ENCODE measurements around the gene FUT2. TPM values are rescaled to one million over a fixed set of nuclear protein-coding genes. Genes with fewer than 3 reads are reported as not detected.
A peak's percentile ranks its signal among the peaks of the same experiment; 100 is the strongest.
"Not testable (repeated sequence)": the region's sequence is repeated elsewhere in the genome, so short reads cannot be mapped to it uniquely, and the experiment has no call there.

Gene FUT2
- not detected in 2 replicates for total RNA-seq

DNA sequence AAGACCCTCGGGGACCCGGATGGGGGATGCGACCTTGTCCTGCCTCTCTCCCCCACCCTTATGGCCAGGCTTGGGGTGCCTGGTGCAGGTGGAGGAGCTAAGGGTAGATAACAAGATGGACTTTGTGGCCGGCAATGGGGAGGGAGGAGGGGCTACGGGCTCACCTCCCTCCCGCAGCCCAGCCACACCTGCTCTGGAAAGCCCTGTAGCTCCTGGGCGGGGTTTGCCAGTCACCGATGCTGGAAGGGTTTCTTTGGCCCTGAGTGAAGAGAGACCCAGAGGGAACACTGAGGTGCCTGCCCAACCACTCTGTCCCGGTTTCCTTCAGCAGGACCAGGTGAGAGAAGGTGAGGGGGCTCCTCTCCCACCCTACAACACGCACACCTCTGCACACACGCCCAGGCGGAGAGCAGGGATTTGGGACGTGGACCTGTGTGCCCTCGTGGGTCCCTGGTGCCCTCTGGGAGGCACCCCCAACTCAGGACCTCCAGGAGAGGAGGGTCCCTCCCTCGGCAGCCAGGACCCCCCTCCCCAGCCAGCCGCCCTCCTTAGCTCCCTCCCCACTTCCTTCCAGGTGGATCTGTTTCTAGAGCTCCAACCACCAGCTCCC, at the start of gene FUT2:
FUT2 (plus strand) TSS at position 229 of the 610 bp plus-strand sequence. CDS start 6,986 bp downstream, outside the sequence.
- no peak for DNase-seq (ENCODE audit: low read depth, low spot score)

DNA sequence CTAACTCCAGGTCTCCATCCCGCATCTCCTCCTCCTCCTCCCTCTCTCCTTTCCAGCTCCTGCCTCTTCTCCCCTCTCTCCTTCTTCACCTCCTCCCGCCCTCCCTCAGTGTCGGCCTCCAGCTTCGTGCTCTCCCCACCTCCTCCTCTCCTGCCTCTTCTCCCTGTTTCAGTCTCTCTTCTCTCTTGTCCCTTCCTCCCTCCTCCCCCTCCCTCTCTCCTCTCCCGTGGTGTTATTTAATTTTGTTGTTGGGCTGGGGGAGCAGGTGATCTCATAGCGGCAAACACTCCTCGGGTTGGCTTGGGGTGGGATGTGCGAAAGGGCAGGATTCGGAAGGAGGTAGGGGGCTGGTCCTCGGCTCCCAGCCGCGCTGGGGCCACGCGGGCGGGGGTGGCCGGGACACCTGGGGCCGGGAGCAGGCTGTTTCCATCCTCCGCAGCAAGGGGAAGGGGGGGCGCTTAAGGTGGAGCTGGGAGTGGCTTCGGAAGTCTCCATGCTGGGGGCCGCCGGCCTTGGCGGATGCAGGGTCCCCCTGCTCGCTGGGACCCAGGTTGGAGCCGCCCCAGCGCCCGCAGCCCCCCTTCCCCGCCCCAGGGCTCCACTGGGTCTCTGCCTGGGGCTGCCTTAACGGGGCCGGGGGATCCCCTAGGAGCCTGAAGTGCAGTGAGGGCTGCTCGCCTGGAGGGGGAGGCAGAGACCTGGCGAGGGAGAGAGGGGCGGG, 49.6 kb upstream of the FUT2 start, which contains the start of gene CA11:
CA11 (minus strand) TSS at position 187 of the 721 bp plus-strand sequence. CDS start 555 bp downstream, outside the sequence.
- no peak for DNase-seq (ENCODE audit: low read depth, low spot score)

DNA sequence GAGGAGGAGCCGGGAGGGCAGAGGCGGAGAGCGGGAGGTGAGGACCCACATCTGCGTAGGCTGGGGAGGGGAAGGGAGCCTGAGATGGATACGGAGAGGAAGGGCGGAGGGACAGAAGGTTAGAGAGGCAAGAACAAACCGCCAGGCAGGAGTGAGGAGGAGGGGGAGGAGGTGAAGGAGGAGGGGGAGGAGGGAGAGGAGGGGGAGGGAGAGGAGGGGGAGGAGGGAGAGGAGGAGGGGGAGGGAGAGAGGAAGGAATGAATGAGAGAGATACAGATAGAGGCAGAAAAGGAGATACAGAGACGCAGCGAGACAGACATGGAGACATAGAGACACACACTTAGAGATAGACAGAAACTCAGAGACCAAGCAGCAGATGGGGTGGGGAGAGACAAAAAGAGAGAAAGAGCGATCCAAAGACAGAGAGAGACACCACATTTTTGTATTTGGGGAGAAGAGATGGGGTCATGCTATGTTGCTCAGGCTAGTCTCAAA, 49.0 kb upstream of the FUT2 start:
- DNase-seq (ENCODE audit: low read depth, low spot score), result no peak

- no peak for DNase-seq (ENCODE audit: low read depth, low spot score)
Observed at GRCh38 chr19:48648134-48648533, 47.6 kb upstream of the FUT2 start.

DNA sequence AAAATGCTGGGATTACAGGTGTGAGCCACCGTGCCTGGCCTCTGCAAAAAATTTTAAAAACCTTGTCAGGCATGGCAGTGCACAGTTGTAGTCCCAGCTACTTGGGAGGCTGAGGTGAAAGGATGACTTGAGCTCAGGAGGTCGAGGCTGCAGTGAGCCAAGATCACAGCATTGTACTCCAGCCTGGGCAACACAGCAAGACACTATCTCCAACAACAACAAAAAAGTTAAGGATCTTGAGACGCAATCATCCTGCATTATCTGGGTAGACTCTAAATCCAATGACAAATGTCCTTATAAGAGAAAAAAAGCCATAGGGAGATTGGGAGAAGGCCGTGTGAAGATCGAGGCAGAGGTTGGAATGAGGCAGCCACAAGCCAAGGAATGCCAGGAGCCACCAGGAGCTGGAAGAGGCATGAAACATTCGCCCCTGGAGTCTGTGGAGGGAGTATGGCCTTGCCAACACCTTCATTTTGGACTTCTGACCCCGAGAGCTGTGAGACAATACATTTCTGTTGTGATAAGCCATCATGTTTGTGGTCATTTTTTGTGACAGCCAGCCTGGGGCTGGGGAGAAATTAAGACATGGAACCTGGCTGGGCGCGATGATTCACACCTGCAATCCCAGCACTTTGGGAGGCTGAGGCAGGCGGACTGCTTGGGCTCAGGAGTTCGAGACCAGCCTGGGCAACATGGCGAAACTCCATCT, 44.6 kb upstream of the FUT2 start:
- no peak for DNase-seq (ENCODE audit: low read depth, low spot score)

DNA sequence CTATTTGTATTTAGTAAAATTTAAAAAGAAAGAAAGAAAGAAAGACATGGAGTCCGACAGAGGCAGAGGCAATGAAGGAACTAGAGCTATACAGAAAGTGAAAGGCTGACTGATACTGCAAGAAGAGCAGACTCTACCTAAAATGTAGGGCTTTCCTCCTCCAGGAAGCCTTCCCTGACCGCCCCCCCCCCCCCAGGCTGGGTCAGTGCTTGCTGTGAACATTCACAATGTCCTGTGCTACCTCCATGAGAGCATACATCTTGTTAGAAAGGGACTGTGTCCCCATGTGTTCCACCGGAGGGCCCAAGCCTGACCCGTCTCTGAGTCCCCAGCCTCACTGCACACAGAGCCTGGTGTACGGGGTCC, 44.1 kb upstream of the FUT2 start:
- DNase-seq (ENCODE audit: low read depth, low spot score), result no peak

GRCh38 chr19:48654299-48655059, 41.3 kb upstream of the FUT2 start:
- DNase-seq (ENCODE audit: low read depth, low spot score), result no peak

GRCh38 chr19:48656840-48657474, 38.8 kb upstream of the FUT2 start:
- no peak for DNase-seq (ENCODE audit: low read depth, low spot score)

DNA sequence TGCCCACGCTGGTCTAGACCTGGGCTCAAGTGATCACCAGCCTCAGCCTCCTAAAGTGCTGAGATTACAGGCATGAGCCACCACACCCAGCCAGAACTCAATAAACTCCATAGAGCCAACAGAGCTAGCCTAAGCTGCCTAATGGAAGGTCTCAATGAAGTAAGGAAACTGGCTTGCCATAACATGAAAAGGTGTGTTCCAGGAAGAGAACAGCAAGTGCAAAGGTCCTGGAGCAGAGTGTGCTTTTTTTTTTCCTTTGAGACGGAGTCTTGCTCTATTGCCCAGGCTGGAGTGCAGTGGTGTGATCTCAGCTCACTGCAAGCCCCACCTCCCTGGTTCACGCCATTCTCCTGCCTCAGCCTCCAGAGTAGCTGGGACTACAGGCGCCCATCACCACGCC, 37.9 kb upstream of the FUT2 start:
- DNase-seq (ENCODE audit: low read depth, low spot score), result not testable (repeated sequence)

GRCh38 chr19:48658483-48658882, 37.3 kb upstream of the FUT2 start:
- no peak for DNase-seq (ENCODE audit: low read depth, low spot score)

DNA sequence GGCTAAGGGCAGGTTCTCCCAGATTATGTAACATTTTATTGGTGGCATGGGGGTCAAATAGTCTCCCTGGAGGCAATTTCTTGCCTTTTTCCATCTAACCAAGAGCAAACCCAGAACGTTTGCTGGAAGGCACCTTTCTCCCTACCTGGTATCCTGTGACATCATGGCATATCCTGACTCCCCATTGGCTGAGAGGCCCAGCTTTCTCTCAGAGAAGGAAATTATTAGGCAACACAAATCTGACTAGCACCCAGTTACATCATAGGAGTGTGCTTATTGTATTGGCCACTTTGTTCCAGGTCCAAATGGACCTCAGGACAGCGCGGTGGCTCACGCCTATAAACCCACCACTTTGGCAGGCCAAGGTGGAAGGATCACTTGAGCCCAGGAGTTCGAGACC, 36.0 kb upstream of the FUT2 start:
- no peak for DNase-seq (ENCODE audit: low read depth, low spot score)

DNA sequence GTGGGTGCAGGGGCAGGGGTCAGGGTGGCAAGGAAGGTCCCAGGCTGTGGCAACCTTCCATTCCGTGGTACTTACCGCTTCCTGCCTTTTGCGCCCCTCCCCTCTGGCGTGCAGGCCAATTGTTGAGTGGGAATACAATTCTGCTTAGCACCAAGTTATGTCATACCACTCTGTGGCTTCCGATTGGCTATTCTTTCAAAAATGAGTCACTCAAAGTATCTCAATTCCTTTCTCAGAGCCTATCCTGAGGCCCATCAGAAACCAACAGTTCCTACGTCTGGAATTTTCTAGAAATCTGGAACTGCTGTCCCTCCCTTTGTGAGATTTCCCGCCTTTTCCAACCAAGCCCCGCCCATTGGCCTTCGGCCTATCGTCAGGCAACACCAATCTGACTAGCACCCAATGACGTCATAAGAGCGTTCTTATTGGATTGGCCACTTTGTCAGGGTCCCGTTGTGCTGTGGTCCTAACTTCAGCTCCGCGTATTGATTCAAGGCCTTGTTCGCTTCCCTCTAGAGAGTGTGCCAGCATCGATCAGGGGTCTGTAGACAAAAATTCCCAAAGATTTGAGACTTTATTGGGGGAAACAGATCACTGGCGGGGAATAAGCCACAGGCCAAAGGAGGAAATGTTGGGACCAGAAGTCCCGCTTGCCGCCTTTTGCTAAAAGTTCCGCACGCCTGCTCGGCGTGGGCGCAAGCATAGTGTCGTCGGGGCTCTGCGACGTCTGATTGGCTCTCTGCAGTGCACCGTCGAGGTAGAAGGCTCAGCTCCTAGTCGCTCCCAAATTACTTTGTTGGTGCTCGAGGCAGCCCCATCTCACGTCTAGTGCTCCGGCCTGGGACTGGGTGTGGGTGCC, 34.7 kb upstream of the FUT2 start:
- peak; percentile 75 for DNase-seq (ENCODE audit: low read depth, low spot score)

DNA sequence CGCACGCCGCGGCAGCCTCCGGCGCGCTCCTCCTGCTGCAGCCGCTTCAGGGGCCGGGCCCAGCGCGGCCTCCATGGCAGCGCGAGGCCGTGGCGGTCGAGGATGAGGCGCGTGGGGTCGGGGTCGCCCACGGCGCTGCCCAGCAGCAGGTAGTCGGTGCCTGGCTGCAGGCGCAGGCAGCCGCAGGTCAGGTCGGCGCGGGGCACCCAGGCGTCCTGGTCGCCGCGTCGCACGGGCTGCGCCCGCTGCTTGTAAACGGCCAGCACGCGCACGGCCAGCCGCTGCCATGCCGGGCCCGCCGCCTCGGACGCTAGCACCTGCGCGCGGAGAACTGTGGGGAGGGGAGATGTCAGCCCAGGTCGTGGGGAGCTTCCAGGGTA, 34.1 kb upstream of the FUT2 start:
- DNase-seq (ENCODE audit: low read depth, low spot score), result no peak

- no peak for DNase-seq (ENCODE audit: low read depth, low spot score)
Observed at GRCh38 chr19:48663667-48664066, 32.1 kb upstream of the FUT2 start.

DNA sequence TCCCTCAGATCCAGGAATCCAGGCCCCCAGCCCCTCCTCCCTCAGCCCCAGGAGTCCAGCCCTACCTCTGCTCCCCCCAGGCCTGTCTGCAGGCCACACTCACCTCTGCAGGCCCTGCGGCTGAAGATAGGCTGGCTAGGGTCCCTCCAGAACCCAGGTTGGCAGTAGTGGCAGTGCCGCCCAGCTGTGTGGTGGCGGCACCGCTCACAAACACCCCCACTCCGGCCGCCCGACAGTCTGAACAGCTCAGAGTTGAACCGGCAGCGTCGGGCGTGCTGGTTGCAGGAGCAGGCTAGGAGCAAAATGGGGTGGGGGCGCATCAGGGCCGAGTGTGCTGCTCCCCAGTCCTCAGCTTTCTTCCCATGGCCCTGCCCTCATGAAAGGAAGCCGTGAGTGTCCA, 31.3 kb upstream of the FUT2 start:
- no peak for DNase-seq (ENCODE audit: low read depth, low spot score)

GRCh38 chr19:48665786-48666185, 30.0 kb upstream of the FUT2 start:
- DNase-seq (ENCODE audit: low read depth, low spot score), result no peak

GRCh38 chr19:48668332-48668731, 27.4 kb upstream of the FUT2 start:
- no peak for DNase-seq (ENCODE audit: low read depth, low spot score)

GRCh38 chr19:48668761-48669160, 27.0 kb upstream of the FUT2 start:
- no peak for DNase-seq (ENCODE audit: low read depth, low spot score)

- no peak for DNase-seq (ENCODE audit: low read depth, low spot score)
Observed at GRCh38 chr19:48669903-48670668, 25.7 kb upstream of the FUT2 start.

All from pulmonary artery endothelial cell (primary cell).